HG03565 (cell line): ENCODE measurements around the gene C11orf71.

ENCODE experiments used
- ATAC-seq: cut with Tn5 transposase; IDR thresholded peaks from one replicate; pipeline ENCODE4 v1.9.1; 2021; ENCODE audit warnings: mild to moderate bottlenecking, moderate library complexity; ENCODE audit not compliant: unreplicated experiment

The C11orf71 gene

GRCh38 chr11:114400216-114400914 lies at the start of gene C11orf71, which contains the start of gene RBM7:
C11orf71 (minus strand) TSS chr11:114400511; CDS start chr11:114400331, 180 bp downstream.
RBM7 (plus strand) TSS chr11:114400666; CDS start chr11:114400672, 6 bp downstream.
- ATAC-seq: peak; percentile 91

- ATAC-seq: no peak
Measured at GRCh38 chr11:114449845-114450244, 49.5 kb upstream of the C11orf71 start.

- no peak for ATAC-seq
Measured at GRCh38 chr11:114448749-114449482, 48.6 kb upstream of the C11orf71 start.

GRCh38 chr11:114447892-114448291 lies 47.6 kb upstream of the C11orf71 start:
- ATAC-seq: no peak

GRCh38 chr11:114447444-114447843 lies 47.1 kb upstream of the C11orf71 start:
- no peak for ATAC-seq

GRCh38 chr11:114442536-114442935 lies 42.2 kb upstream of the C11orf71 start:
- no peak for ATAC-seq

- ATAC-seq: no peak
Measured at GRCh38 chr11:114441921-114442320, 41.6 kb upstream of the C11orf71 start.

GRCh38 chr11:114440971-114441763 lies 40.9 kb upstream of the C11orf71 start:
- ATAC-seq: no peak

GRCh38 chr11:114440121-114440860 lies 40.0 kb upstream of the C11orf71 start:
- no peak for ATAC-seq

GRCh38 chr11:114439229-114440120 lies 39.2 kb upstream of the C11orf71 start, which contains the start of gene REXO2:
REXO2 (plus strand) TSS chr11:114439467; CDS start chr11:114439529, 62 bp downstream.
- ATAC-seq: peak; percentile 99

GRCh38 chr11:114438303-114438702 lies 38.0 kb upstream of the C11orf71 start:
- ATAC-seq: no peak

GRCh38 chr11:114433376-114433775 lies 33.1 kb upstream of the C11orf71 start:
- no peak for ATAC-seq

- no peak for ATAC-seq
Measured at GRCh38 chr11:114432893-114433292, 32.6 kb upstream of the C11orf71 start.

- ATAC-seq: no peak
Measured at GRCh38 chr11:114430290-114430689, 30.0 kb upstream of the C11orf71 start.

GRCh38 chr11:114426280-114426679 lies 26.0 kb upstream of the C11orf71 start:
- no peak for ATAC-seq

GRCh38 chr11:114416441-114416961 lies 16.2 kb upstream of the C11orf71 start:
- ATAC-seq: no peak

GRCh38 chr11:114413958-114414357 lies 13.6 kb upstream of the C11orf71 start:
- no peak for ATAC-seq

- no peak for ATAC-seq
Measured at GRCh38 chr11:114412946-114413345, 12.6 kb upstream of the C11orf71 start.

- ATAC-seq: no peak
Measured at GRCh38 chr11:114401311-114401710, 1.0 kb upstream of the C11orf71 start.
